Chondrocyte (in vitro differentiated cells): ENCODE measurements around the gene SETBP1. TPM values are rescaled to one million over a fixed set of nuclear protein-coding genes. Genes with fewer than 3 reads are reported as not detected.

Source experiments
- DNase-seq: peaks from one replicate; pipeline ENCODE4 v3.0.0; 2021; ENCODE audit warnings: mixed read lengths, low spot score
- H3K27ac Mint-ChIP-seq: one replicate; pipeline ENCODE4 v1.8.0; 2021; ENCODE audit warnings: mild to moderate bottlenecking, moderate library complexity, mixed read lengths; ENCODE audit not compliant: unreplicated experiment
- H3K27me3 Mint-ChIP-seq: 2 replicates; pipeline ENCODE4 v1.8.0; 2021; ENCODE audit warnings: low read depth, mixed read lengths
- H3K36me3 Mint-ChIP-seq: 2 replicates; pipeline ENCODE4 v1.8.0; 2021; ENCODE audit warnings: low read depth, mixed read lengths
- H3K4me1 Mint-ChIP-seq: 2 replicates; pipeline ENCODE4 v1.8.0; 2021; ENCODE audit warnings: low read depth, mild to moderate bottlenecking, mixed read lengths
- H3K4me3 Mint-ChIP-seq: one replicate; pipeline ENCODE4 v1.8.0; 2021; ENCODE audit warnings: mild to moderate bottlenecking, moderate library complexity, mixed read lengths; ENCODE audit not compliant: unreplicated experiment
- H3K9me3 Mint-ChIP-seq: 2 replicates; pipeline ENCODE4 v1.8.0; 2021; ENCODE audit warnings: low read depth, mixed read lengths
- total RNA-seq: library from RNA; stranded (reverse); gene quantifications from 3 replicates; pipeline ENCODE4 v1.2.1, GENCODE V29; 2021
- TF ChIP-seq, protein P1 (sequence below): fragments of 200-600 bp; sonication (generic); IDR thresholded peaks from 2 replicates; pipeline ENCODE4 v1.5.0; 2021; ENCODE audit warnings: antibody characterized with exemption, mild to moderate bottlenecking, moderate library complexity

SETBP1 gene
- total RNA-seq, 1 donor from 2014 or later, result 29.3 TPM

DNA sequence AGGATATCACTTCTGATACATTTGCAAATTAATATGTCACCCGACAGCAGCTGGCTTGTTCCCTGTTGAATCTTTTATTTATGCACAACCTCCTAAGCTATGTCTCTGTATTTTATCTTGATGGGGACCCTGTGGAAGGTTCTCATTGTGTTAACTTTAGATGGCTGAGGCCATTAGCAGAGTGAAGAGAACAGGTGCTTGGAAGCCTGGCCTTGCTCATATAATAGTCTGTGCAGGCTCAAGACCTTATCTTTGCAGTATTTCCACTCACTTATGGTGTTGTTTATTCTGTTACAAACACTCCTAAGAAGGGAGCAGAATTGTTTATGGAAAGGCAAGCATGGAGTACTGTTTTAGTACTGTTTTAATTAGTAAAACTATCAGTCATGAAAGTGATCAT is 107.6 kb downstream of the SETBP1 start:
- H3K36me3 Mint-ChIP-seq, result no peaks in the 10 kb centered on the region
- H3K27me3 Mint-ChIP-seq, result no peaks in the 10 kb centered on the region
- H3K4me1 Mint-ChIP-seq, result peaks cover 65% of the 10 kb centered on the region
- H3K4me3 Mint-ChIP-seq, result no peak overlapping the region
- DNase-seq, result no peak
- no peak overlapping the region for H3K27ac Mint-ChIP-seq
- TF ChIP-seq, protein P1, sequence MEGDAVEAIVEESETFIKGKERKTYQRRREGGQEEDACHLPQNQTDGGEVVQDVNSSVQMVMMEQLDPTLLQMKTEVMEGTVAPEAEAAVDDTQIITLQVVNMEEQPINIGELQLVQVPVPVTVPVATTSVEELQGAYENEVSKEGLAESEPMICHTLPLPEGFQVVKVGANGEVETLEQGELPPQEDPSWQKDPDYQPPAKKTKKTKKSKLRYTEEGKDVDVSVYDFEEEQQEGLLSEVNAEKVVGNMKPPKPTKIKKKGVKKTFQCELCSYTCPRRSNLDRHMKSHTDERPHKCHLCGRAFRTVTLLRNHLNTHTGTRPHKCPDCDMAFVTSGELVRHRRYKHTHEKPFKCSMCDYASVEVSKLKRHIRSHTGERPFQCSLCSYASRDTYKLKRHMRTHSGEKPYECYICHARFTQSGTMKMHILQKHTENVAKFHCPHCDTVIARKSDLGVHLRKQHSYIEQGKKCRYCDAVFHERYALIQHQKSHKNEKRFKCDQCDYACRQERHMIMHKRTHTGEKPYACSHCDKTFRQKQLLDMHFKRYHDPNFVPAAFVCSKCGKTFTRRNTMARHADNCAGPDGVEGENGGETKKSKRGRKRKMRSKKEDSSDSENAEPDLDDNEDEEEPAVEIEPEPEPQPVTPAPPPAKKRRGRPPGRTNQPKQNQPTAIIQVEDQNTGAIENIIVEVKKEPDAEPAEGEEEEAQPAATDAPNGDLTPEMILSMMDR, result no peak
- H3K9me3 Mint-ChIP-seq, result no peaks in the 10 kb centered on the region

DNA sequence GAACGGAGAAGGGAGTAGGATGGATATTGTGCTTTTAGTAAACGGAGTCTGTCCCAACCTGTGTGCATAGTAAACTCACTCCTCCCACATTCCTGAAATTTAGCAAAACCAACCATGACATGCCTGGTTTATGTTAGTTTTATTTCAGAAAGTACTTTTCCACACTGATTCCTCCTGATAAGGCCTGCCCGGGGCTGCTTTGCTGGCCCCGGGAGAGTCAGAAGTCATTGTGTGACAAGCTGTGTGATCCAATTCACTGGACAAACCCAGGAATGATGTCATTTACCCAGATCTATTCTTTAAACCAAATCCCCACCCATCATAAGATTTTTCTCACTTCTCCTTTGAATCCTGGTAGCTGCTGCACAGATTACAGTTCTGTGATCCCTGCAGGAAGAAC is 109.0 kb downstream of the SETBP1 start:
- DNase-seq, result no peak
- Mint-ChIP-seq H3K4me3 (peak overlapping the region; percentile 33), H3K4me1 (peaks cover 77% of the 10 kb centered on the region), H3K9me3 (no peaks in the 10 kb centered on the region), H3K36me3 (no peaks in the 10 kb centered on the region), H3K27me3 (no peaks in the 10 kb centered on the region), H3K27ac (peak overlapping the region; percentile 97)
- TF ChIP-seq, protein P1, result no peak

DNA sequence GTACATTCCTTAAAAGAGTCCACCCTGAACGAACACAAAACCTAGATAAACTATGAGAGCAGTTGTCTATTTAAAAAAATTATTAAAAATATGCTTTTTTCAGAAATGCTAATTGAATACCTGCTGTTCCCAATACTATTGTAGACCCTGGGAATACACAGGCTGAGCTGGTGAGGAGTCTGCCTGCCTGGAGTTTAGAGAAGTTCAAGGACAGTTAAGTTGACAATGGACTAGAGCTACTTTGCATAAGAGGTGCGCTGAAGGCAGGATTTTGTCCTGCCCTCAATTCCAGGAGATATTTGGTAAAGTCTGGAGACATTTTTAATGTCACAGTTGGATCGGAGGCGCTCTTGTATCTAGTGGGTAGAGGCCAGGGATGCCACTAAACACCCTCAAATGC is 110.2 kb downstream of the SETBP1 start:
- Mint-ChIP-seq H3K36me3 (no peaks in the 10 kb centered on the region), H3K4me1 (peaks cover 76% of the 10 kb centered on the region), H3K4me3 (no peak overlapping the region), H3K27me3 (no peaks in the 10 kb centered on the region), H3K9me3 (no peaks in the 10 kb centered on the region), H3K27ac (peak overlapping the region; percentile 97)
- TF ChIP-seq, protein P1, result no peak
- no peak for DNase-seq

DNA sequence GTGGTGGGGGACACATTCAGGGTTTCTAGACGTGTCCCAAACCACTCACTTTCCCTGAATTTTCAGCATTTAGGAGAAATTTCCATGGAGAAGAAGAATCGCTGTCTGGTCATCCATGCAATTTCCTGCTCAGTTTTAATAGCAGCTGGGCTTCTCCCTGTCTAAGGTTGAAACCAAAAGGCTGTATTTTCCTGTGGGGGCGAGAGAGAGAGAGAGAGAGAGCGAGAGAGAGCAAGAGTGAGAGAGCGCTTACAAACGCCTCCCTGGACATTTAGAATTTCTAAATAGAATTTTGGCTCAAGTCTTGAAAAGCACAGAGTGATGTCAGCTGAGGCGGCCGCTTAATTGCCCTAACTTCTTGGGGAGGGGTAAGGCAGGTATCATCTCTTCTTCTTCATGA is 110.8 kb downstream of the SETBP1 start:
- Mint-ChIP-seq H3K4me3 (no peak overlapping the region), H3K9me3 (no peaks in the 10 kb centered on the region), H3K36me3 (no peaks in the 10 kb centered on the region), H3K27ac (peak overlapping the region; percentile 91), H3K27me3 (no peaks in the 10 kb centered on the region), H3K4me1 (peaks cover 69% of the 10 kb centered on the region)
- no peak for DNase-seq
- TF ChIP-seq, protein P1, result no peak

DNA sequence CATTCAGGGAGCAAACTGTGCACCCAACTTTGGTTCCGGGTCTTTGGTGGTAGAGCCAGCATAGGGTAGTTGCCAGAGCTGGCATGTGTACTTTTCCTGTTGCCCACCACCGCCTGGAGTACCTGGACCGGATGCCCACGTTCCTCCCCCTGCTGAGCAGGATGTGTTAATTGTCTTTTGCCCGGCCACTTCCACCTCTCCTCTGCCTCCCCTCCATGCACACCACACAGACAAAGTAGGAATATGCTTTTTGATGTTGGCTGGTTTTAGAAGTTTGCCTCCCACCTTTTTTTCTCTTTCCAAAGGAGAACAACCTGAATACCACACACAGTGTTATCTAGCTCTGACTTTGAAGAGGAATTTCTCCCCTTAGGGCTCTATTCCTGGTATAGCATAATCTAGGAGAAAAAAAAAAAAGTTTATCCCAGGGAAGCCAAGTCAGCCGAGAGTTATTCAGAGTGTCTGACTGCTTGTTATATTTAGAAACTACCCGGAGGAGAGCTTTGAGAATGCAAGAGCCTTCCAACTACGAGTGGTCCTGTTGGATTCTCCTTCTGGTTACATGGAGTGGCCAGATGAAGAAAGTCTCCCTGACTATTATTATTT is 111.9 kb downstream of the SETBP1 start:
- H3K36me3 Mint-ChIP-seq, result no peaks in the 10 kb centered on the region
- H3K9me3 Mint-ChIP-seq, result no peaks in the 10 kb centered on the region
- no peak for DNase-seq
- no peak overlapping the region for H3K4me3 Mint-ChIP-seq
- H3K27me3 Mint-ChIP-seq, result no peaks in the 10 kb centered on the region
- H3K27ac Mint-ChIP-seq, result peak overlapping the region; percentile 91
- peaks cover 61% of the 10 kb centered on the region for H3K4me1 Mint-ChIP-seq
- TF ChIP-seq, protein P1, result no peak
